HEK293 (cell line): Measurements from ENCODE around the gene MAGI1.

ENCODE experiments used
- CTCF ChIA-PET: fragments of 350-600 bp; formaldehyde crosslinking; extraction: SDS; loops from one replicate; lab custom pipeline; 2021; ENCODE audit warnings: antibody characterized with exemption; lab: Yijun Ruan, JAX
- POLR2A ChIA-PET: fragments of 300-600 bp; formaldehyde crosslinking; extraction: SDS; loops from one replicate; lab custom pipeline; 2020; ENCODE audit warnings: antibody characterized with exemption, inconsistent platforms; lab: Yijun Ruan, JAX
- H3K27ac ChIP-seq: fragments of 200-500 bp; sonication (Bioruptor generic); 2 replicates; pipeline ENCODE4 v1.5.1; 2014; ENCODE audit warnings: low read depth, low read length, control low read depth, inconsistent platforms; ENCODE audit errors: extremely low read depth
- H3K36me3 ChIP-seq, 2 experiments: fragments of 200-500 bp in 1 of 2; sonication (Bioruptor generic) in 1 of 2; 1 replicate in 1 of 2; 2 replicates in 1 of 2; pipeline ENCODE4 v1.5.1; 2014 to 2017; ENCODE audit warnings: inconsistent platforms in 2 of 2, low read length in 2 of 2; ENCODE audit not compliant: control insufficient read depth in 2 of 2, insufficient read depth in 1 of 2
- H3K4me1 ChIP-seq: fragments of 200-500 bp; sonication (Bioruptor generic); 2 replicates; pipeline ENCODE4 v1.5.1; 2014; ENCODE audit warnings: mild to moderate bottlenecking, low read length, inconsistent platforms; ENCODE audit not compliant: control insufficient read depth, insufficient read depth
- H3K4me3 ChIP-seq: 2 replicates; pipeline ENCODE4 v1.5.1; 2011; ENCODE audit warnings: low read depth, mild to moderate bottlenecking, control low read depth, low read length, moderate library complexity
- H3K9me3 ChIP-seq: fragments of 200-500 bp; sonication (Bioruptor generic); 2 replicates; pipeline ENCODE4 v1.5.1; 2014; ENCODE audit warnings: low read depth, low read length, inconsistent platforms; ENCODE audit not compliant: control insufficient read depth, insufficient read depth
- GLI2 ChIP-seq: fragments of 450-650 bp; formaldehyde crosslinking; IDR thresholded peaks from 2 replicates; pipeline ENCODE4; 2017; ENCODE audit warnings: missing biosample characterization, missing genetic modification characterization, low read depth, borderline replicate concordance
- KLF7 ChIP-seq: fragments of 450-650 bp; formaldehyde crosslinking; IDR thresholded peaks from 2 replicates; pipeline ENCODE4 v1.5.1; 2016; ENCODE audit warnings: missing biosample characterization, missing genetic modification characterization, borderline replicate concordance
- MEIS1 ChIP-seq: sonication (generic); formaldehyde crosslinking; IDR thresholded peaks from 2 replicates; pipeline ENCODE4 v1.8.1; 2022; ENCODE audit warnings: missing genetic modification reagents, mild to moderate bottlenecking, borderline replicate concordance
- MYNN ChIP-seq: fragments of 450-650 bp; formaldehyde crosslinking; IDR thresholded peaks from 2 replicates; pipeline ENCODE4 v1.5.1; 2016; ENCODE audit warnings: missing biosample characterization, missing genetic modification characterization, borderline replicate concordance
- SP2 ChIP-seq: fragments of 450-650 bp; formaldehyde crosslinking; IDR thresholded peaks from 2 replicates; pipeline ENCODE4 v1.5.1; 2016; ENCODE audit warnings: missing biosample characterization, missing genetic modification characterization
- ZBTB49 ChIP-seq: fragments of 450-650 bp; formaldehyde crosslinking; IDR thresholded peaks from 2 replicates; pipeline ENCODE4 v1.5.1; 2016; ENCODE audit warnings: missing biosample characterization, missing genetic modification characterization, low read depth
- ZBTB7A ChIP-seq: fragments of 450-650 bp; formaldehyde crosslinking; IDR thresholded peaks from 2 replicates; pipeline ENCODE4 v1.5.1; 2016; ENCODE audit warnings: low read depth, missing biosample characterization, missing genetic modification characterization
- ZNF16 ChIP-seq: fragments of 450-650 bp; formaldehyde crosslinking; IDR thresholded peaks from 2 replicates; pipeline ENCODE4 v1.5.1; 2016; ENCODE audit warnings: low read depth, missing biosample characterization, missing genetic modification characterization
- ZNF2 ChIP-seq: fragments of 450-650 bp; formaldehyde crosslinking; IDR thresholded peaks from 2 replicates; pipeline ENCODE4 v1.5.1; 2016; ENCODE audit warnings: missing biosample characterization, missing genetic modification characterization
- ZNF221 ChIP-seq: fragments of 450-650 bp; formaldehyde crosslinking; IDR thresholded peaks from 2 replicates; pipeline ENCODE4 v1.5.1; 2017; ENCODE audit warnings: missing biosample characterization, missing genetic modification characterization, borderline replicate concordance
- ZNF23 ChIP-seq: fragments of 450-650 bp; formaldehyde crosslinking; IDR thresholded peaks from 2 replicates; pipeline ENCODE4 v1.5.1; 2016; ENCODE audit warnings: missing biosample characterization, missing genetic modification characterization, borderline replicate concordance
- ZNF292 ChIP-seq: fragments of 450-650 bp; formaldehyde crosslinking; IDR thresholded peaks from 2 replicates; pipeline ENCODE4 v1.5.1; 2016; ENCODE audit warnings: low read depth, missing biosample characterization, missing genetic modification characterization, borderline replicate concordance
- ZNF335 ChIP-seq: fragments of 450-650 bp; formaldehyde crosslinking; conservative IDR thresholded peaks from 2 replicates; pipeline ENCODE4 v1.5.1; 2016; ENCODE audit warnings: missing biosample characterization, missing genetic modification characterization
- ZNF354C ChIP-seq: fragments of 450-650 bp; formaldehyde crosslinking; IDR thresholded peaks from 2 replicates; pipeline ENCODE4 v1.5.1; 2016; ENCODE audit warnings: missing biosample characterization, missing genetic modification characterization, low read depth, borderline replicate concordance
- ZNF398 ChIP-seq: fragments of 450-650 bp; formaldehyde crosslinking; IDR thresholded peaks from 2 replicates; pipeline ENCODE4 v1.5.1; 2017; ENCODE audit warnings: missing biosample characterization, missing genetic modification characterization
- ZNF416 ChIP-seq: fragments of 450-650 bp; formaldehyde crosslinking; IDR thresholded peaks from 2 replicates; pipeline ENCODE4 v1.5.1; 2016; ENCODE audit warnings: missing biosample characterization, missing genetic modification characterization
- ZNF488 ChIP-seq: fragments of 450-650 bp; formaldehyde crosslinking; IDR thresholded peaks from 2 replicates; pipeline ENCODE4 v1.5.1; 2016; ENCODE audit warnings: missing biosample characterization, missing genetic modification characterization
- ZNF658 ChIP-seq: fragments of 450-650 bp; formaldehyde crosslinking; IDR thresholded peaks from 2 replicates; pipeline ENCODE4; 2016; ENCODE audit warnings: missing biosample characterization, missing genetic modification characterization
- ZNF776 ChIP-seq: fragments of 450-650 bp; formaldehyde crosslinking; IDR thresholded peaks from 2 replicates; pipeline ENCODE4 v1.5.0; 2017; ENCODE audit warnings: missing biosample characterization, missing genetic modification characterization, borderline replicate concordance
- ZNF791 ChIP-seq: fragments of 450-650 bp; formaldehyde crosslinking; IDR thresholded peaks from 2 replicates; pipeline ENCODE4 v1.5.1; 2016; ENCODE audit warnings: missing biosample characterization, missing genetic modification characterization
- ZSCAN4 ChIP-seq: fragments of 450-650 bp; formaldehyde crosslinking; IDR thresholded peaks from 2 replicates; pipeline ENCODE4 v1.5.1; 2017; ENCODE audit warnings: missing biosample characterization, missing genetic modification characterization

MAGI1 gene

GRCh38 chr3:65723985-65724384, 314.7 kb downstream of the MAGI1 start:
- Histone ChIP-seq H3K27ac (no peak overlapping the region), H3K4me3 (no peak overlapping the region), H3K36me3 (no peaks in the 10 kb centered on the region), H3K9me3 (no peaks in the 10 kb centered on the region)
- POLR2A ChIA-PET = no interaction called here
- TF ChIP-seq MYNN (tag by site-specific recombination) = no peak
- TF ChIP-seq ZNF16 (tag by site-specific recombination) = no peak
- no peak for TF ChIP-seq MEIS1 (CRISPR knock-in tag)
- no peak for TF ChIP-seq ZNF791 (tag by site-specific recombination)
- no peak for TF ChIP-seq GLI2 (tag by site-specific recombination)
- TF ChIP-seq ZNF398 = no peak
- no peak for TF ChIP-seq ZNF292 (tag by site-specific recombination)
- TF ChIP-seq ZBTB49 = no peak
- TF ChIP-seq ZNF658 = no peak
- TF ChIP-seq, all 188 proteins: peak for 0
- no peaks in the 10 kb centered on the region for H3K4me1 ChIP-seq
- CTCF ChIA-PET = no interaction called here

GRCh38 chr3:65723011-65723410, 315.7 kb downstream of the MAGI1 start:
- Histone ChIP-seq H3K9me3 (no peaks in the 10 kb centered on the region), H3K4me3 (no peak overlapping the region), H3K27ac (no peak overlapping the region), H3K36me3 (no peaks in the 10 kb centered on the region), H3K4me1 (no peaks in the 10 kb centered on the region)
- POLR2A ChIA-PET = no interaction called here
- no peak for TF ChIP-seq ZNF416 (tag by site-specific recombination)
- no peak for TF ChIP-seq SP2 (tag by site-specific recombination)
- TF ChIP-seq ZNF488 (tag by site-specific recombination) = no peak
- no peak for TF ChIP-seq ZNF354C (tag by site-specific recombination)
- TF ChIP-seq ZNF23 = no peak
- no peak for TF ChIP-seq KLF7 (tag by site-specific recombination)
- TF ChIP-seq ZBTB49 = no peak
- no peak for TF ChIP-seq ZNF2 (tag by site-specific recombination)
- TF ChIP-seq ZNF776 = no peak
- TF ChIP-seq ZNF221 (tag by site-specific recombination) = no peak
- no peak for TF ChIP-seq ZNF335 (tag by site-specific recombination)
- TF ChIP-seq ZBTB7A (tag by site-specific recombination) = no peak
- no peak for TF ChIP-seq ZNF398
- no peak for TF ChIP-seq ZSCAN4 (tag by site-specific recombination)
- CTCF ChIA-PET = interaction anchor here (0.6 to 0.8 kb wide), 2 partner anchors 190 to 284 kb away, joined by 3 to 4 read pairs; no protein-coding TSS in a partner anchor
